ENCODE results near the gene CPT1B. TPM values are rescaled to one million over a fixed set of nuclear protein-coding genes. Genes with fewer than 3 reads are reported as not detected.
A peak's percentile ranks its signal among the peaks of the same experiment; 100 is the strongest.

Gene CPT1B
- total RNA-seq, 6 donors from 2014 or later, result 7.3 to 54.5 (median 19.4) TPM

- Histone ChIP-seq H3K4me1 (peaks cover 0 to 5% (median 0%) of the 10 kb centered on the region in 4 donors), H3K27ac (no peak overlapping the region), H3K4me3 (no peak overlapping the region), H3K27me3 (peaks cover 0 to 22% (median 15%) of the 10 kb centered on the region in 4 donors), H3K9me3 (no peaks in the 10 kb centered on the region), H3K36me3 (no peaks in the 10 kb centered on the region)
- TF ChIP-seq POLR2AphosphoS5 (IDR thresholded peaks at IDR 0.05) (no peak), CTCF (IDR thresholded peaks at IDR 0.05) (no peak), EP300 (IDR thresholded peaks at IDR 0.05) (no peak), POLR2A (IDR thresholded peaks at IDR 0.05) (no peak)
- DNase-seq, result no peak
- 80 to 94% methylated on average over 6 to 17 of the region's 18 CpGs for WGBS, 2 donors
- no peak for ATAC-seq (ENCODE audit: low FRiP score in 2 of 2)
These were observed 28.9 kb upstream of the CPT1B start for GRCh38 chr22:50606946-50607658.

GRCh38 chr22:50606165-50606945, 28.1 kb upstream of the CPT1B start:
- Histone ChIP-seq H3K36me3 (no peaks in the 10 kb centered on the region), H3K9me3 (no peaks in the 10 kb centered on the region), H3K27me3 (peaks cover 0 to 26% (median 15%) of the 10 kb centered on the region in 4 donors), H3K4me3 (no peak overlapping the region), H3K27ac (no peak overlapping the region), H3K4me1 (peaks cover 0 to 5% (median under 1%) of the 10 kb centered on the region in 4 donors)
- 71 to 75% methylated on average over 18 to 19 of the region's 19 CpGs for WGBS, 2 donors
- DNase-seq (peak in 1 of 2 donors; percentile 55), ATAC-seq (ENCODE audit: low FRiP score in 2 of 2) (no peak)
- TF ChIP-seq EP300 (IDR thresholded peaks at IDR 0.05) (no peak), CTCF (IDR thresholded peaks at IDR 0.05) (no peak), POLR2AphosphoS5 (IDR thresholded peaks at IDR 0.05) (no peak), POLR2A (IDR thresholded peaks at IDR 0.05) (no peak)

- H3K9me3 ChIP-seq, result no peaks in the 10 kb centered on the region
- ATAC-seq (ENCODE audit: low FRiP score in 2 of 2), result no peak
- 88% methylated on average over 17 of the region's 20 CpGs; no CpG with 5 or more reads in 1 of the 2 donors for WGBS, 2 donors
- TF ChIP-seq CTCF (IDR thresholded peaks at IDR 0.05) (no peak), POLR2A (IDR thresholded peaks at IDR 0.05) (no peak), EP300 (IDR thresholded peaks at IDR 0.05) (no peak), POLR2AphosphoS5 (IDR thresholded peaks at IDR 0.05) (no peak)
- DNase-seq, result peak in 1 of 2 donors; percentile 72
- peaks cover 4 to 9% (median 7%) of the 10 kb centered on the region in 4 donors for H3K4me1 ChIP-seq
- H3K36me3 ChIP-seq, result no peaks in the 10 kb centered on the region
- peaks cover 0 to 33% (median 18%) of the 10 kb centered on the region in 4 donors for H3K27me3 ChIP-seq
- H3K4me3 ChIP-seq, result no peak overlapping the region
- no peak overlapping the region for H3K27ac ChIP-seq
These were observed 27.4 kb upstream of the CPT1B start for GRCh38 chr22:50605613-50606074.

GRCh38 chr22:50605002-50605612, 26.9 kb upstream of the CPT1B start:
- 86 to 87% methylated on average over 21 of the region's 23 CpGs for WGBS, 2 donors
- H3K9me3 ChIP-seq, result no peaks in the 10 kb centered on the region
- no peak overlapping the region for H3K27ac ChIP-seq
- DNase-seq (no peak), ATAC-seq (ENCODE audit: low FRiP score in 2 of 2) (no peak)
- H3K4me3 ChIP-seq, result no peak overlapping the region
- H3K27me3 ChIP-seq, result peaks cover 0 to 38% (median 21%) of the 10 kb centered on the region in 4 donors
- TF ChIP-seq EP300 (IDR thresholded peaks at IDR 0.05), result no peak
- TF ChIP-seq POLR2A (IDR thresholded peaks at IDR 0.05), result no peak
- no peak for TF ChIP-seq CTCF (IDR thresholded peaks at IDR 0.05)
- TF ChIP-seq POLR2AphosphoS5 (IDR thresholded peaks at IDR 0.05), result no peak
- no peaks in the 10 kb centered on the region for H3K36me3 ChIP-seq
- H3K4me1 ChIP-seq, result peaks cover 7 to 14% (median 11%) of the 10 kb centered on the region in 4 donors
